ENCODE measurements around the gene CCNJL. TPM values are rescaled to one million over a fixed set of nuclear protein-coding genes. Genes with fewer than 3 reads are reported as not detected.

Gene CCNJL
- total and polyA plus RNA-seq, 7 donors, result 0.16 to 18.7 (median 4.7) TPM

DNA sequence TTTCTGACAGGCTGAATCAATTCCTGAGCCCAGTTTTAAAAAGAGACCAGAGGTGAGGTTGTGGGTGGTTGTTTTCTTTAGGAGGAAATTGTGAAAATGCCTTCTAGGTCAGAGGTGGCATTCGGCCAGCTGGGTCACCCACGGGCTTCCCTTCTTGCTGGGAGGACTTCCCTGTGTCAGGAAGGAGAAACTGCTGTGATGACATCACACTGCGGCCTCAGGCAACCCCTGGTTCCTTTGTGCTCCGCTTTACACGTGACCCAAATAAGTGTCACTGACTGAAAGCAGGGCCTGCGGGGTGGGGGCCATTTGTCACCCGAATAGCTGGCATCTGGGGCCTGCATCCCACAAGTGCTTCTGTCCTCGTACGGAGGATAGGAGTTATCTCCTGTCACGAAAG, 43.3 kb downstream of the CCNJL start:
- Histone ChIP-seq H3K4me3 (no peak overlapping the region), H3K36me3 (no peaks in the 10 kb centered on the region), H3K27ac (peak overlapping the region in 3 of 4 donors; percentile 5 to 54 (median 28)), H3K4me1 (peaks cover 0 to 18% (median 0%) of the 10 kb centered on the region in 4 donors), H3K27me3 (no peaks in the 10 kb centered on the region), H3K9me3 (no peaks in the 10 kb centered on the region)
- TF ChIP-seq POLR2AphosphoS5 (IDR thresholded peaks at IDR 0.05), result peak in 2 of 4 donors; percentile 31 to 61
- no peak for TF ChIP-seq EP300 (IDR thresholded peaks at IDR 0.05)
- TF ChIP-seq, protein P1, sequence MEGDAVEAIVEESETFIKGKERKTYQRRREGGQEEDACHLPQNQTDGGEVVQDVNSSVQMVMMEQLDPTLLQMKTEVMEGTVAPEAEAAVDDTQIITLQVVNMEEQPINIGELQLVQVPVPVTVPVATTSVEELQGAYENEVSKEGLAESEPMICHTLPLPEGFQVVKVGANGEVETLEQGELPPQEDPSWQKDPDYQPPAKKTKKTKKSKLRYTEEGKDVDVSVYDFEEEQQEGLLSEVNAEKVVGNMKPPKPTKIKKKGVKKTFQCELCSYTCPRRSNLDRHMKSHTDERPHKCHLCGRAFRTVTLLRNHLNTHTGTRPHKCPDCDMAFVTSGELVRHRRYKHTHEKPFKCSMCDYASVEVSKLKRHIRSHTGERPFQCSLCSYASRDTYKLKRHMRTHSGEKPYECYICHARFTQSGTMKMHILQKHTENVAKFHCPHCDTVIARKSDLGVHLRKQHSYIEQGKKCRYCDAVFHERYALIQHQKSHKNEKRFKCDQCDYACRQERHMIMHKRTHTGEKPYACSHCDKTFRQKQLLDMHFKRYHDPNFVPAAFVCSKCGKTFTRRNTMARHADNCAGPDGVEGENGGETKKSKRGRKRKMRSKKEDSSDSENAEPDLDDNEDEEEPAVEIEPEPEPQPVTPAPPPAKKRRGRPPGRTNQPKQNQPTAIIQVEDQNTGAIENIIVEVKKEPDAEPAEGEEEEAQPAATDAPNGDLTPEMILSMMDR (IDR thresholded peaks at IDR 0.05), result no peak
- WGBS, 2 donors, result 55 to 57% methylated on average over 10 of the region's 10 CpGs
- intact Hi-C loops (cut with DNase I), result no loop called here
- DNase-seq, result peak; percentile 90

DNA sequence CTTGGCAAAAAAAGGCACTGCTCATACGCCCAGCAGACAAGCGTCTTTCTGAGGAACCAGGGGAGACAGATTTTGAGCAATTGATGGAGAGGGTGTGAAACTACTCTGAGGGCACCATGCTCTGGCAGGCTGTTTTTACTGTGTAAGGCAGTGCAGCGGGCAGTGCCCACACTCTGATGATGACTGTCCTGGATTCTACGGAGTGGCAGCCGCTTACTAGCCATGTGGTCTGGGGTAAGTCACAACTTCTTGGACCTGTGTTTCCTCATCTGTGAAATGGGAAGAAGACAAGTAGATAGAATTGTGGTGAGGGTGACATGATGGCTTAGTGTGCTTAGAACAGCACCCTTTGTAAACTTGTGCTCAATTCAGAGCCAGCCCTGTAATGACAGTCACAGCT, 44.2 kb downstream of the CCNJL start:
- no peak for DNase-seq
- no peak for TF ChIP-seq POLR2AphosphoS5 (IDR thresholded peaks at IDR 0.05)
- TF ChIP-seq, protein P1 (IDR thresholded peaks at IDR 0.05), result no peak
- no peak for TF ChIP-seq POLR2A (IDR thresholded peaks at IDR 0.05)
- no peak for TF ChIP-seq EP300 (IDR thresholded peaks at IDR 0.05)
- H3K9me3 ChIP-seq, result no peaks in the 10 kb centered on the region
- H3K4me1 ChIP-seq, result peaks cover 0 to 18% (median 0%) of the 10 kb centered on the region in 4 donors
- no peak overlapping the region for H3K4me3 ChIP-seq
- WGBS, 2 donors, result 80 to 96% methylated on average over 5 of the region's 5 CpGs
- no peaks in the 10 kb centered on the region for H3K36me3 ChIP-seq
- no peaks in the 10 kb centered on the region for H3K27me3 ChIP-seq
- intact Hi-C loops (cut with DNase I), result no loop called here
- no peak overlapping the region for H3K27ac ChIP-seq

DNA sequence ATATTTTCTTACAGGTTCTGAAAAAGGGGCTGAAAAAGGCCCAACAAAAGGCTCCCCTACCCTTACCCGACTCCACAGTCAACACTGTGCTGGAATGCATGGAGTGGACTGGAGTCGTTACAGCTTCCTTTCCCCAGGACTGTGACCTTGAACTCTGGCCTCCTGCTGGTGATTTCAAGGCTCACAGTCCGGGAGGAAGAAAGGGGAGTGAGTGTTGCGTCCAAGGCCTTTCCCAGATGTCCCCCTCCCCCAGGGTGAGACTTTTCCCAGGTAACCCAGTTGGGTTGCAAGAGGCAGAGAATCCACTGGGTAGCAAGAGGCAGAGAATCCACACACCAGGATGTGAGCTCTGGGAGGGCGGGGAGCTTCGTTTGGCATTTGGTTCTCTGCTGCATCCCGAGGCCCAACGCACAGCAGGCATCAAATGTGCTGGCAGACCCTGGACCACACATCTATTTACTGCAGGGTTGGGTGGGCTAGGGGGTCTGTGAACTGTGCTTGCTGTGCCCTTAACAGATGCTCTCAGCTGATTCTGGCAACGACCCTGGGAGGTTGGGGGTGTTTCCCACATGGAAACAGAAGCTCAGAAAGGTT, 45.5 kb downstream of the CCNJL start:
- 67 to 76% methylated on average over 9 of the region's 9 CpGs for WGBS, 2 donors
- Histone ChIP-seq H3K4me3 (no peak overlapping the region), H3K9me3 (no peaks in the 10 kb centered on the region), H3K27me3 (no peaks in the 10 kb centered on the region), H3K27ac (no peak overlapping the region), H3K4me1 (peaks cover 0 to 18% (median 0%) of the 10 kb centered on the region in 4 donors), H3K36me3 (no peaks in the 10 kb centered on the region)
- no peak for DNase-seq
- intact Hi-C loops (cut with DNase I), result no loop called here
- TF ChIP-seq POLR2AphosphoS5 (IDR thresholded peaks at IDR 0.05), result no peak
- no peak for TF ChIP-seq EP300 (IDR thresholded peaks at IDR 0.05)
- TF ChIP-seq, protein P1 (IDR thresholded peaks at IDR 0.05), result no peak
- no peak for TF ChIP-seq POLR2A (IDR thresholded peaks at IDR 0.05)

DNA sequence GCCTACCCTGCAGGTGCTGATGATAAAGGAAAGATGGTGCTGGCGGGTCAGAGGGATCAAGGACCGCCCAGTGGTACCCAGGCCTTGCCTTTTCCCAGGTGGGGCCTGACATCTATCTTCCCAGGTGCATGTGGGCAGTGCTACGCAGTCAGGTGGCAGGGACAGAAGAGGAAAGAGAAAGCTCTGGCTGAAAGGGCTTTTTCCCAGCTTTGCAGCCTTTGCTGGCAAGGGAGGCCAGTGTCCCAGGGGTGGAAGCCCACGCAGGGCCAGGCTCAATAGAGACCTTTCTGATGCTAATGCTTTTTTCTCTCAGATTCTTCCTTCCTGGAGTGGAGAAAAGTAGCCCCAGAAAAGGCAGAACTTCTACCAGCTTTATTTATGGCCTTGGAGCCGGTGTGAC, 46.3 kb downstream of the CCNJL start:
- H3K27ac ChIP-seq, result no peak overlapping the region
- no peaks in the 10 kb centered on the region for H3K27me3 ChIP-seq
- DNase-seq, result no peak
- intact Hi-C loops (cut with DNase I), result no loop called here
- TF ChIP-seq EP300 (IDR thresholded peaks at IDR 0.05) (no peak), POLR2A (IDR thresholded peaks at IDR 0.05) (no peak), POLR2AphosphoS5 (IDR thresholded peaks at IDR 0.05) (no peak)
- TF ChIP-seq, protein P1 (IDR thresholded peaks at IDR 0.05), result no peak
- H3K4me1 ChIP-seq, result peaks cover 0 to 18% (median 0%) of the 10 kb centered on the region in 4 donors
- WGBS, 2 donors, result 88% methylated on average over 5 of the region's 5 CpGs
- H3K4me3 ChIP-seq, result no peak overlapping the region
- H3K36me3 ChIP-seq, result no peaks in the 10 kb centered on the region
- no peaks in the 10 kb centered on the region for H3K9me3 ChIP-seq

Measured in sigmoid colon (tissue), 7 donors.